ENCODE results near the gene FAM124B. TPM values are rescaled to one million over a fixed set of nuclear protein-coding genes. Genes with fewer than 3 reads are reported as not detected.

Gene FAM124B
- total and polyA plus RNA-seq, 2 of the 8 experiments (the other 6 are each of a cell fraction or from before 2014, with no cell fraction given), result 2.1 to 2.6 TPM

- ChIA-PET CTCF (ENCODE audit: partially characterized antibody) (interaction anchor here (1.0 to 5.1 kb wide), 6 partner anchors 12 to 246 kb away, joined by 3 to 21 read pairs (median 4); no protein-coding TSS in a partner anchor), POLR2A (ENCODE audit: partially characterized antibody) (no interaction called here)
- WGBS, 2 experiments (ENCODE audit: extremely low coverage in 1 of 2, insufficient coverage in 1 of 2, insufficient read length in 1 of 2, insufficient replicate concordance in 2 of 2, low coverage in 1 of 2, low lambda C conversion rate in 2 of 2, missing lambda C conversion rate in 1 of 2), result 87% methylated on average over 22 of the region's 22 CpGs; no CpG with 5 or more reads in 1 of the 2 experiments
- H2AFZ ChIP-seq (ENCODE audit: low read length), result no peak overlapping the region; the same call in 1 of the 2 replicates
- H3K79me2 ChIP-seq (ENCODE audit: control insufficient read depth in 1 of 2, insufficient read depth in 2 of 2, low read length in 2 of 2), result no peaks in the 10 kb centered on the region
- no peak overlapping the region for H3K14ac ChIP-seq (ENCODE audit: insufficient read length)
- H4K91ac ChIP-seq (replicated peaks; ENCODE audit: insufficient read length, low read length), result no peak overlapping the region
- no peaks in the 10 kb centered on the region for H3K27me3 ChIP-seq (replicated peaks in 1 of 4; ENCODE audit: control insufficient read depth in 3 of 4, extremely low read depth in 1 of 4, insufficient read depth in 3 of 4, low read length in 3 of 4)
- no peak overlapping the region for H2BK5ac ChIP-seq (ENCODE audit: low read depth, low read length)
- no peaks in the 10 kb centered on the region for H3K36me3 ChIP-seq (ENCODE audit: control insufficient read depth in 2 of 4, insufficient read depth in 4 of 4, low read length in 3 of 4)
- DNase-seq (ENCODE audit: low read depth in 1 of 2, low spot score in 2 of 2), result no peak
- H2BK15ac ChIP-seq (ENCODE audit: low read length), result no peak overlapping the region
- H3K27ac ChIP-seq (ENCODE audit: low read depth, low read length), result no peak overlapping the region
- TF ChIP-seq SP2 (IDR thresholded peaks at IDR 0.05; ENCODE audit: low read length), result no peak
- TF ChIP-seq BACH1 (IDR thresholded peaks at IDR 0.05; ENCODE audit: low read length), result no peak
- TF ChIP-seq EP300 (IDR thresholded peaks at IDR 0.05; ENCODE audit: borderline replicate concordance in 1 of 2, low read depth in 2 of 2, low read length in 2 of 2), result no peak
- no peak for TF ChIP-seq USF2 (IDR thresholded peaks at IDR 0.05; ENCODE audit: low read length)
- no peak for TF ChIP-seq SIN3A (conservative IDR thresholded peaks at IDR 0.05 in 1 of 2, IDR thresholded peaks at IDR 0.05 in 1 of 2; ENCODE audit: low read depth in 1 of 2, low read length in 2 of 2)
- TF ChIP-seq HDAC2 (IDR thresholded peaks at IDR 0.05; ENCODE audit: borderline replicate concordance in 1 of 2, low read depth in 2 of 2, low read length in 2 of 2), result no peak
- H2BK12ac ChIP-seq (ENCODE audit: low read depth, low read length), result no peak overlapping the region
- H4K20me1 ChIP-seq (replicated peaks in 1 of 2; ENCODE audit: control insufficient read depth in 1 of 2, insufficient read depth in 2 of 2, low read length in 2 of 2), result no peaks in the 10 kb centered on the region
- H3K79me1 ChIP-seq (ENCODE audit: low read depth, low read length), result no peaks in the 10 kb centered on the region; the same call in 1 of the 2 replicates
- no peak overlapping the region for H3K9ac ChIP-seq (replicated peaks in 1 of 4; ENCODE audit: extremely low read depth in 1 of 4, low read depth in 3 of 4, low read length in 3 of 4)
- no peaks in the 10 kb centered on the region for H3K23me2 ChIP-seq (ENCODE audit: low read depth, low read length)
- no peak for FAIRE-seq
- H3K4ac ChIP-seq (replicated peaks; ENCODE audit: insufficient read length, low read depth, low read length), result no peak overlapping the region
- no peak overlapping the region for H3K56ac ChIP-seq (replicated peaks; ENCODE audit: insufficient read length, low read depth, low read length)
- no peak overlapping the region for H3K4me3 ChIP-seq (ENCODE audit: extremely low read depth in 1 of 4, insufficient read depth in 2 of 4, low read depth in 3 of 4, low read length in 4 of 4)
- peaks cover 3 to 5% of the 10 kb centered on the region in 2 experiments; a peak in 2 of 4 replicates for H3K9me3 ChIP-seq (ENCODE audit: insufficient read depth in 2 of 2, low read depth in 1 of 2, low read length in 1 of 2)
- no peak overlapping the region for H2AK5ac ChIP-seq (ENCODE audit: low read depth, low read length)
- no peak overlapping the region for H3K23ac ChIP-seq (ENCODE audit: insufficient read length)
- no peak overlapping the region for H3K18ac ChIP-seq (ENCODE audit: extremely low read depth, low read length)
- no peak overlapping the region for H4K5ac ChIP-seq (ENCODE audit: insufficient read length, low read depth, low read length)
- H3K4me2 ChIP-seq (ENCODE audit: insufficient read depth in 1 of 2, low read depth in 2 of 2, low read length in 2 of 2), result no peak overlapping the region
- H3K4me1 ChIP-seq (replicated peaks in 1 of 4; ENCODE audit: control insufficient read depth in 3 of 4, insufficient read depth in 4 of 4, low read length in 3 of 4), result peaks cover 0 to 2% (median 1%) of the 10 kb centered on the region in 4 experiments; a peak in 2 of 7 replicates
- no peak overlapping the region for H2BK120ac ChIP-seq (replicated peaks; ENCODE audit: low read depth, low read length)
- no peak overlapping the region for H2BK20ac ChIP-seq (ENCODE audit: low read length)
- H4K8ac ChIP-seq (ENCODE audit: extremely low read depth, insufficient read depth, low read length), result no peak overlapping the region
Observed at GRCh38 chr2:224400886-224401632, 848 bp downstream of the FAM124B start.

Measured in H1 (cell line).